T-helper 22 cell (primary cell): ENCODE measurements around the gene OR5AN1.
"Not testable (repeated sequence)": the region's sequence is repeated elsewhere in the genome, so short reads cannot be mapped to it uniquely, and the experiment has no call there.

ENCODE experiments used
- DNase-seq: peaks from one replicate; pipeline ENCODE4 v3.0.0-alpha.2; 2020; ENCODE audit warnings: low read depth

OR5AN1 gene

GRCh38 chr11:59358595-59358994 lies at the start of gene OR5AN1:
OR5AN1 (plus strand) TSS chr11:59358895; CDS start chr11:59364459, 5,564 bp downstream.
- no peak for DNase-seq

GRCh38 chr11:59335001-59335400 lies 23.7 kb upstream of the OR5AN1 start:
- DNase-seq: no peak

- DNase-seq: no peak
These were observed 22.5 kb upstream of the OR5AN1 start for GRCh38 chr11:59336176-59336575.

GRCh38 chr11:59336931-59337330 lies 21.8 kb upstream of the OR5AN1 start:
- no peak for DNase-seq

GRCh38 chr11:59349657-59350056 lies 9.0 kb upstream of the OR5AN1 start:
- DNase-seq: not testable (repeated sequence)

- no peak for DNase-seq
These were observed 3.5 kb upstream of the OR5AN1 start for GRCh38 chr11:59355226-59355625.

GRCh38 chr11:59356561-59356960 lies 2.1 kb upstream of the OR5AN1 start:
- no peak for DNase-seq

- DNase-seq: no peak
These were observed 675 bp upstream of the OR5AN1 start for GRCh38 chr11:59358020-59358419.

GRCh38 chr11:59365232-59366018 lies 6.7 kb downstream of the OR5AN1 start:
- DNase-seq: no peak

GRCh38 chr11:59368238-59369022 lies 9.7 kb downstream of the OR5AN1 start:
- no peak for DNase-seq

GRCh38 chr11:59372324-59372723 lies 13.6 kb downstream of the OR5AN1 start:
- not testable (repeated sequence) for DNase-seq

GRCh38 chr11:59380263-59381059 lies 21.8 kb downstream of the OR5AN1 start:
- no peak for DNase-seq

- no peak for DNase-seq
These were observed 35.5 kb downstream of the OR5AN1 start for GRCh38 chr11:59394186-59394585.

- no peak for DNase-seq
These were observed 42.0 kb downstream of the OR5AN1 start for GRCh38 chr11:59400461-59401261.

- DNase-seq: no peak
These were observed 42.5 kb downstream of the OR5AN1 start for GRCh38 chr11:59401262-59401552.

GRCh38 chr11:59403546-59403945 lies 44.9 kb downstream of the OR5AN1 start:
- DNase-seq: no peak

GRCh38 chr11:59413646-59414045 lies 55.0 kb downstream of the OR5AN1 start:
- no peak for DNase-seq

- no peak for DNase-seq
These were observed 56.4 kb downstream of the OR5AN1 start for GRCh38 chr11:59415111-59415510.

GRCh38 chr11:59416613-59417012 lies 57.9 kb downstream of the OR5AN1 start:
- DNase-seq: no peak

- no peak for DNase-seq
These were observed 58.3 kb downstream of the OR5AN1 start for GRCh38 chr11:59417023-59417422.

GRCh38 chr11:59418156-59418555 lies 59.5 kb downstream of the OR5AN1 start:
- DNase-seq: no peak
